Measurements from ENCODE around the gene PSMD14.

PSMD14 gene

GRCh38 chr2:161308178-161308955 is at the start of gene PSMD14 (continued):
- TF ChIP-seq ZNF391 (tag by site-specific recombination; IDR thresholded peaks at IDR 0.05; ENCODE audit: borderline replicate concordance, low read depth) (no peak), REST (tag by site-specific recombination; IDR thresholded peaks at IDR 0.05) (peak; percentile 30; the same call in 1 of the 2 replicates), ZXDB (tag by site-specific recombination; IDR thresholded peaks at IDR 0.05) (peak; percentile 87), ZNF549 (tag by site-specific recombination; IDR thresholded peaks at IDR 0.05) (no peak), ZNF473 (tag by site-specific recombination; IDR thresholded peaks at IDR 0.05) (no peak), ZBTB44 (tag by site-specific recombination; IDR thresholded peaks at IDR 0.05) (no peak), ZBTB17 (tag by site-specific recombination; IDR thresholded peaks at IDR 0.05) (peak; percentile 51), HOXA7 (CRISPR knock-in tag; IDR thresholded peaks at IDR 0.05; ENCODE audit: borderline replicate concordance) (no peak), ZNF488 (tag by site-specific recombination; IDR thresholded peaks at IDR 0.05) (no peak), ZNF555 (tag by site-specific recombination; conservative IDR thresholded peaks at IDR 0.05) (no peak), ZNF248 (tag by site-specific recombination; IDR thresholded peaks at IDR 0.05) (no peak), YY2 (tag by site-specific recombination; IDR thresholded peaks at IDR 0.05) (no peak), ZNF76 (tag by site-specific recombination; IDR thresholded peaks at IDR 0.05; ENCODE audit: borderline replicate concordance, low read depth) (peak; percentile 41; the same call in 1 of the 2 replicates), ZNF692 (tag by site-specific recombination; IDR thresholded peaks at IDR 0.05) (no peak), ZNF280C (tag by site-specific recombination; IDR thresholded peaks at IDR 0.05) (no peak), MEIS1 (CRISPR knock-in tag; IDR thresholded peaks at IDR 0.05; ENCODE audit: borderline replicate concordance) (no peak), ZNF837 (tag by site-specific recombination; IDR thresholded peaks at IDR 0.05) (no peak), ZBTB8A (tag by site-specific recombination; IDR thresholded peaks at IDR 0.05) (peak; percentile 84), KLF8 (tag by site-specific recombination; IDR thresholded peaks at IDR 0.05) (0 out of 2 replicates have a peak, but pooled peaks have one; percentile 24), ZNF324 (tag by site-specific recombination; IDR thresholded peaks at IDR 0.05) (no peak; the same call in 1 of the 2 replicates), MZF1 (tag by site-specific recombination; IDR thresholded peaks at IDR 0.05; ENCODE audit: borderline replicate concordance) (no peak), KLF7 (tag by site-specific recombination; IDR thresholded peaks at IDR 0.05; ENCODE audit: borderline replicate concordance) (0 out of 2 replicates have a peak, but pooled peaks have one; percentile 11), ZNF664 (tag by site-specific recombination; IDR thresholded peaks at IDR 0.05) (no peak), ZSCAN18 (tag by site-specific recombination; IDR thresholded peaks at IDR 0.05) (no peak), ZNF2 (tag by site-specific recombination; IDR thresholded peaks at IDR 0.05) (peak; percentile 90)

Measured in HEK293 (cell line).